ENCODE results near the gene LRP5. TPM values are rescaled to one million over a fixed set of nuclear protein-coding genes. Genes with fewer than 3 reads are reported as not detected.

The LRP5 gene
- total RNA-seq, 2 experiments from 2014 or later: 32.2 to 32.7 TPM

DNA sequence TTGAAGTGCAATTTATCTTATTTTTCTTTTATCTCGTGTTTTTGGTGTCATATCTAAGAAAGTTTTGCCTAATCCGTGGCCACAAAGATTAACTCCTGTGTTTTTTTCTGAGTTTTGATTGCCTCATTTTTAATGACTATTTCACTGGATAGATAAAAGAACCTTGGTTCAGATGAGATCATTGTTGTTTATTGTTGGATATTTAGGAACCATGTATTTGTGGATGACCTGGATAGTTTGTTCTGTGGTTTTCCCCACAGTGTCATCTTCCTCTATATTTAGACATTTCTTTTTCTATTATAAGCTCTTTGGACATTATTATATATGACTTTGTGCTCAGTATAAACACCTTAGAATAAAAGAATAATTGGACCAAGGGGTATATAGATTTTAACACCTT is 185.4 kb downstream of the LRP5 start:
- ChIA-PET CTCF (no interaction called here), POLR2A (no interaction called here)
- no peak for DNase-seq

GRCh38 chr11:68498321-68498720 is 185.9 kb downstream of the LRP5 start:
- no peak overlapping the region for H3K27ac Mint-ChIP-seq
- POLR2A ChIA-PET: no interaction called here

More for the DNA sequence above, 185.4 kb downstream of the LRP5 start:
- Mint-ChIP-seq H3K27ac (no peak overlapping the region), H3K27me3 (no peaks in the 10 kb centered on the region), H3K9me3 (no peaks in the 10 kb centered on the region), H3K4me1 (peaks cover 42% of the 10 kb centered on the region), H3K36me3 (ENCODE audit: low read depth) (peaks cover 3% of the 10 kb centered on the region), H3K4me3 (no peak overlapping the region)

More at GRCh38 chr11:68498321-68498720, 185.9 kb downstream of the LRP5 start:
- CTCF ChIA-PET: no interaction called here
- no peak for DNase-seq
- H3K4me3 Mint-ChIP-seq: no peak overlapping the region
- no peaks in the 10 kb centered on the region for H3K9me3 Mint-ChIP-seq
- H3K4me1 Mint-ChIP-seq: peaks cover 42% of the 10 kb centered on the region
- no peaks in the 10 kb centered on the region for H3K36me3 Mint-ChIP-seq (ENCODE audit: low read depth)
- no peaks in the 10 kb centered on the region for H3K27me3 Mint-ChIP-seq

Other genes with a start within 250 kb of the LRP5 start
- 1 to 10 TPM; 4.5 to 6.3 TPM for gene CHKA, start 191.2 kb upstream of the LRP5 start, total RNA-seq
- gene KMT5B, start 99.3 kb upstream of the LRP5 start, total RNA-seq: 10 to 100 TPM; 28.1 to 28.5 TPM
- gene C11orf24, start 40.6 kb upstream of the LRP5 start, total RNA-seq: 10 to 100 TPM; 20.0 to 25.2 TPM
- 100 to 1,000 TPM; 114 to 124 TPM for gene PPP6R3, start 148.2 kb downstream of the LRP5 start, total RNA-seq

Data from activated CD4-positive, alpha-beta T cell treated with anti-CD3 and anti-CD28 coated beads, Interleukin-2, amount 10 ng/mL, durations not matched to agents 7 days and 5 days (primary cell).